NCI-H1092 treated with DMSO at 0.1 percent for 48 hours (cell line): Measurements from ENCODE around the gene PSMC5.

Experiments used
- DNase-seq: peaks from one replicate; lab custom pipeline; 2025; lab: John Stamatoyannopoulos, UW

Gene PSMC5

GRCh38 chr17:63820963-63821561 is 6.2 kb upstream of the PSMC5 start:
- no peak for DNase-seq

- DNase-seq = no peak
Measured at GRCh38 chr17:63821804-63822203, 5.4 kb upstream of the PSMC5 start.

GRCh38 chr17:63822537-63822936 is 4.7 kb upstream of the PSMC5 start:
- DNase-seq = no peak

GRCh38 chr17:63823659-63824331 is 3.4 kb upstream of the PSMC5 start:
- no peak for DNase-seq

GRCh38 chr17:63824362-63824761 is 2.9 kb upstream of the PSMC5 start:
- DNase-seq = no peak

GRCh38 chr17:63826468-63827001 is 696 bp upstream of the PSMC5 start:
- DNase-seq = peak; percentile 26

- DNase-seq = no peak
Measured at GRCh38 chr17:63827801-63828221, 580 bp downstream of the PSMC5 start.

GRCh38 chr17:63828936-63829335 is 1.7 kb downstream of the PSMC5 start:
- DNase-seq = no peak

GRCh38 chr17:63830278-63830677 is 3.0 kb downstream of the PSMC5 start:
- no peak for DNase-seq

GRCh38 chr17:63830904-63831491 is 3.8 kb downstream of the PSMC5 start:
- DNase-seq = no peak

- no peak for DNase-seq
Measured at GRCh38 chr17:63831505-63831904, 4.3 kb downstream of the PSMC5 start.

GRCh38 chr17:63832014-63832413 is 4.8 kb downstream of the PSMC5 start:
- no peak for DNase-seq

GRCh38 chr17:63832455-63832854 is 5.2 kb downstream of the PSMC5 start:
- DNase-seq = no peak

- DNase-seq = no peak
Measured at GRCh38 chr17:63833026-63833740, 6.0 kb downstream of the PSMC5 start.

- no peak for DNase-seq
Measured at GRCh38 chr17:63833741-63834373, 6.6 kb downstream of the PSMC5 start.

GRCh38 chr17:63834431-63835166 is 7.4 kb downstream of the PSMC5 start:
- peak; percentile 65 for DNase-seq

GRCh38 chr17:63835167-63835720 is 8.0 kb downstream of the PSMC5 start:
- DNase-seq = no peak

GRCh38 chr17:63836811-63837210 is 9.6 kb downstream of the PSMC5 start:
- DNase-seq = no peak

GRCh38 chr17:63837480-63837879 is 10.2 kb downstream of the PSMC5 start:
- no peak for DNase-seq

GRCh38 chr17:63837962-63838600 is 10.8 kb downstream of the PSMC5 start:
- no peak for DNase-seq
